Skin of body (tissue), 2 donors: ENCODE measurements around the gene GK. TPM values are rescaled to one million over a fixed set of nuclear protein-coding genes. Genes with fewer than 3 reads are reported as not detected.
"Not testable (repeated sequence)": the region's sequence is repeated elsewhere in the genome, so short reads cannot be mapped to it uniquely, and the experiment has no call there.

ENCODE experiments used
- DNase-seq: peaks from one replicate; lab custom pipeline; 2025; lab: John Stamatoyannopoulos, UW
- total RNA-seq: library from RNA; depleted of rRNA; stranded (reverse); fragments of >200 nt; gene quantifications from one replicate; pipeline ENCODE4 v1.2.3, GENCODE V29; 2014

GK gene
- total RNA-seq, 1 donor from 2014 or later = 12.5 TPM

GRCh38 chrX:30652527-30653414 is 452 bp upstream of the GK start:
- peak; percentile 79 for DNase-seq

GRCh38 chrX:30654386-30654785 is 1.2 kb downstream of the GK start:
- not testable (repeated sequence) for DNase-seq

- no peak for DNase-seq
Observed at GRCh38 chrX:30654989-30655607, 1.9 kb downstream of the GK start.

GRCh38 chrX:30655991-30656390 is 2.8 kb downstream of the GK start:
- no peak for DNase-seq

GRCh38 chrX:30657196-30658161 is 4.3 kb downstream of the GK start:
- DNase-seq = no peak

GRCh38 chrX:30659421-30659820 is 6.2 kb downstream of the GK start:
- DNase-seq = no peak

- DNase-seq = no peak
Observed at GRCh38 chrX:30661228-30661627, 8.0 kb downstream of the GK start.

- no peak for DNase-seq
Observed at GRCh38 chrX:30663322-30663721, 10.1 kb downstream of the GK start.

GRCh38 chrX:30665471-30665870 is 12.2 kb downstream of the GK start:
- DNase-seq = no peak

- no peak for DNase-seq
Observed at GRCh38 chrX:30666094-30666493, 12.9 kb downstream of the GK start.

GRCh38 chrX:30668581-30668980 is 15.4 kb downstream of the GK start:
- no peak for DNase-seq

GRCh38 chrX:30671189-30671588 is 18.0 kb downstream of the GK start:
- DNase-seq = not testable (repeated sequence)

- no peak for DNase-seq
Observed at GRCh38 chrX:30673127-30673796, 20.0 kb downstream of the GK start.

- no peak for DNase-seq
Observed at GRCh38 chrX:30673884-30674598, 20.8 kb downstream of the GK start.

- DNase-seq = no peak
Observed at GRCh38 chrX:30674799-30675198, 21.6 kb downstream of the GK start.

- DNase-seq = no peak
Observed at GRCh38 chrX:30679369-30679768, 26.1 kb downstream of the GK start.

- DNase-seq = no peak
Observed at GRCh38 chrX:30680618-30681017, 27.4 kb downstream of the GK start.

- DNase-seq = no peak
Observed at GRCh38 chrX:30688641-30689040, 35.4 kb downstream of the GK start.

- DNase-seq = no peak
Observed at GRCh38 chrX:30689116-30689515, 35.9 kb downstream of the GK start.

GRCh38 chrX:30690330-30690729 is 37.1 kb downstream of the GK start:
- no peak for DNase-seq
